Adrenal gland (tissue), 5 donors: ENCODE results near the gene PDRG1.
"Not testable (repeated sequence)": the region's sequence is repeated elsewhere in the genome, so short reads cannot be mapped to it uniquely, and the experiment has no call there.

ENCODE experiments used
- CTCF ChIP-seq, 6 experiments: fragments of 450-650 bp in 4 of 6; fragments of 200-600 bp in 2 of 6; sonication (generic) in 1 of 6; IDR thresholded peaks; 1 replicate in 5 of 6; 2 replicates in 1 of 6; pipeline versions ENCODE4 v1.5.1 to v1.8.0; 2016 to 2021; ENCODE audit warnings: antibody characterized with exemption in 6 of 6, mild to moderate bottlenecking in 2 of 6, moderate library complexity in 1 of 6
- POLR2A ChIP-seq, 2 donors: fragments of 450-650 bp; IDR thresholded peaks; one replicate each; pipeline ENCODE4 v1.6.1; 2017; ENCODE audit warnings: antibody characterized with exemption in 2 of 2, mild to moderate bottlenecking in 2 of 2, moderate library complexity in 1 of 2
- donor health status: DM: no; HTN: no; CAD: no.

GRCh38 chr20:31917962-31918412 is 33.9 kb downstream of the PDRG1 start:
- not testable (repeated sequence) for TF ChIP-seq CTCF, POLR2A (IDR thresholded peaks at IDR 0.05)
